ENCODE results near the gene CHCHD6.

DNA sequence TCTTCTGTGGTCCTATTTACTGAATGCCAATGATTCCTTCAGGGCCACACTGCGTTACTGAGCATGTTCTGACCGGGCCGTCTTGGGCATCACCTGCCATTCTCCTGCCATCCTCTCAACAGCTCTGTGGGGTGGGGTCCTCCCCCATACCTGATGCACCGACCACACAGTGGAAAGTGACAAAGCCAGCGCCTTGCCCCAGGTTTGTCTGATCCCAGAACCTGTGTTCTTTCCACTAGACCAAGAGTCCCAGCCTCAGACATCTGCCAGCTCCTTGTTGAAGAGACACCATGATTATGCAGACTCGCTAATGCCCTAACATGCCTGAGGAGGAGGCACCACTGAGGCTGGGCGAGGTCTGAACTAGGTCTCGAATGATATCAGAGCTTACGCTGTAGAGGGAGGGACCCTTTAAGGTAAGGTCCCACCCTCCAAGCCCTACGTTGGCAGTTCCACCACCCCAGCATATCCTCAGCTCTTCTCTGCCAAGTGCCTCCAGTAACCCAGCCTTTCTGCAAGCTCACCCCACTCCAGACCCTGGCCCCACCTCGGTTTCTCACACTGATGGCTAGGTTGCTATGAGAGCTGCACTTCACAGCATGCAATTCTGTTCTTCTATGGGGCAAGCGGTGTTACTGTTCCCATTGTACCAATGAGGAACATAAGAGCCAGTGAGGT is 249.1 kb downstream of the CHCHD6 start:
- TF ChIP-seq, protein P1, sequence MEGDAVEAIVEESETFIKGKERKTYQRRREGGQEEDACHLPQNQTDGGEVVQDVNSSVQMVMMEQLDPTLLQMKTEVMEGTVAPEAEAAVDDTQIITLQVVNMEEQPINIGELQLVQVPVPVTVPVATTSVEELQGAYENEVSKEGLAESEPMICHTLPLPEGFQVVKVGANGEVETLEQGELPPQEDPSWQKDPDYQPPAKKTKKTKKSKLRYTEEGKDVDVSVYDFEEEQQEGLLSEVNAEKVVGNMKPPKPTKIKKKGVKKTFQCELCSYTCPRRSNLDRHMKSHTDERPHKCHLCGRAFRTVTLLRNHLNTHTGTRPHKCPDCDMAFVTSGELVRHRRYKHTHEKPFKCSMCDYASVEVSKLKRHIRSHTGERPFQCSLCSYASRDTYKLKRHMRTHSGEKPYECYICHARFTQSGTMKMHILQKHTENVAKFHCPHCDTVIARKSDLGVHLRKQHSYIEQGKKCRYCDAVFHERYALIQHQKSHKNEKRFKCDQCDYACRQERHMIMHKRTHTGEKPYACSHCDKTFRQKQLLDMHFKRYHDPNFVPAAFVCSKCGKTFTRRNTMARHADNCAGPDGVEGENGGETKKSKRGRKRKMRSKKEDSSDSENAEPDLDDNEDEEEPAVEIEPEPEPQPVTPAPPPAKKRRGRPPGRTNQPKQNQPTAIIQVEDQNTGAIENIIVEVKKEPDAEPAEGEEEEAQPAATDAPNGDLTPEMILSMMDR (IDR thresholded peaks at IDR 0.05): no peak
- no peak for TF ChIP-seq POLR2A (IDR thresholded peaks at IDR 0.05)
